ENCODE measurements around the gene CHD6.

GRCh38 chr20:41635158-41635557 is 17.0 kb upstream of the CHD6 start:
- TF ChIP-seq CTCF (IDR thresholded peaks at IDR 0.05) (no peak), POLR2A (IDR thresholded peaks at IDR 0.05) (no peak)

Data from testis (tissue), 2 donors.